ENCODE data around the gene PRAMEF33. TPM values are rescaled to one million over a fixed set of nuclear protein-coding genes. Genes with fewer than 3 reads are reported as not detected.
"Not testable (repeated sequence)": the region's sequence is repeated elsewhere in the genome, so short reads cannot be mapped to it uniquely, and the experiment has no call there.

Gene PRAMEF33
- not detected for total RNA-seq

GRCh38 chr1:13303239-13303638 is at the start of gene PRAMEF33:
TSS of gene PRAMEF33 (plus strand) at chr1:13303539. CDS start at chr1:13305955, 2,416 bp downstream.
- not testable (repeated sequence) for H3K4me1 ChIP-seq (ENCODE audit: insufficient read depth, low read length); H3K4me3 ChIP-seq (ENCODE audit: low read length); H3K27me3 ChIP-seq (ENCODE audit: insufficient read depth, low read length); H3K9me3 ChIP-seq (ENCODE audit: low read depth, low read length)

- H3K4me1 ChIP-seq (ENCODE audit: insufficient read depth, low read length); H3K4me3 ChIP-seq (ENCODE audit: low read length); H3K27me3 ChIP-seq (ENCODE audit: insufficient read depth, low read length); H3K9me3 ChIP-seq (ENCODE audit: low read depth, low read length): not testable (repeated sequence)
Measured at GRCh38 chr1:13253898-13254297, 49.4 kb upstream of the PRAMEF33 start, which contains the start of gene PRAMEF5. TSS of gene PRAMEF5 (plus strand) at chr1:13254198. CDS start at chr1:13259269, 5,071 bp downstream.

DNA sequence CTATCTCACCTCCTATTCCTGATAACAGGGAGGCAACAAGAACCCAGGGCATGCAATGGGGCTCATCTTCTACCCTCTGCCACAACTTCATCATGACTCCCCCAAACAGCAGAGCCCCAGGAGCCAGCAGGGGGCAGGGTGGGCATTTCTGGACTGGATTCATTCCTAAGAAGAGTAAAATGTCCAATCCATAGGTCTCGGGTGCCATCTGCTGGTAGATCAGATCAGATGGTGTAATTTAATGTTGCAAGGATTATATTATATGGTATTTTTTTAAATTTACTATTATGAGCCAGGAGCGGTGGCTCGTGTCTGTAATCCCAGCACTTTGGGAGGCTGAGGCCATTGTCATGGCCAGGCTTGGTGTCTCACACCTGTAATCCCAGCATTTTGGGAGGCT is 38.2 kb upstream of the PRAMEF33 start:
- H3K9me3 ChIP-seq (ENCODE audit: low read depth, low read length); H3K4me1 ChIP-seq (ENCODE audit: insufficient read depth, low read length); H3K27me3 ChIP-seq (ENCODE audit: insufficient read depth, low read length); H3K4me3 ChIP-seq (ENCODE audit: low read length): not testable (repeated sequence)

DNA sequence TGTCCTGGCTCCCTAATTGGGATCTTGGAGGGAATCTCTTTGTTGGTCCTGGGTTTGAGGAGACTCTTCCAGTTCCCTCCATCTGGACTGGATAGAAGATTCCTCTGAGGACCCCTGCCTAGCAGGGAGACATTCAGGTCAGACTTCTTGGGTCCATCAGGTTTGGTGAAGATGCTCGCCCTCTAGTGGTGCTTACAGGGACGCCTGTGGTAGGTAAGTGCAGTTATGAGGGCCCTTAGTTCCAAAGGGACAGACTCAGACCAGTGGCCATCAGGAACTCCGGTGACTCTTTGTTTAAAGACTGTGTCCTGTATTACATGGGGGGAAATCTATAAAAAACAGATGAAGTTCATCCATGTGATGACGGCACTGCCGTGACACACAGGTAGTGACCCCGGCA is 26.3 kb upstream of the PRAMEF33 start:
- H3K27me3 ChIP-seq (ENCODE audit: insufficient read depth, low read length); H3K9me3 ChIP-seq (ENCODE audit: low read depth, low read length); H3K4me3 ChIP-seq (ENCODE audit: low read length); H3K4me1 ChIP-seq (ENCODE audit: insufficient read depth, low read length): not testable (repeated sequence)

DNA sequence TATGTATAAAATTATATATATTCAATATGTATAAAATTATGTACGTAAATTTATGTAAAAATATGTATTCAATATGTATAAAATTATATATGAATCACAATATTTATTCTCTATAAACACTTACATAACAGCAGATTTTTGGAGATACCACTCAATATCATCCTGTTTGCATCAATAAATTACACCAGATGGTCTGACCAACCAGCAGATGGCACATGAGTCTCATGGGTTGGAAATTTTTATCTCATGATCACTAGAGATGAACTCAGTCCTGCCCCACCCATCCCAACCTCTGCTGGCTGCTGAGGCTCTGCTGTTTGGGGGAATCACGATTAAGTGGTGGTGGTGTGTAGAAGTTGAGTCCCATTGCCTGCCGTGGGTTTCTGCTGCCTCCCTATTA is 23.7 kb upstream of the PRAMEF33 start:
- H3K4me3 ChIP-seq (ENCODE audit: low read length); H3K9me3 ChIP-seq (ENCODE audit: low read depth, low read length); H3K27me3 ChIP-seq (ENCODE audit: insufficient read depth, low read length); H3K4me1 ChIP-seq (ENCODE audit: insufficient read depth, low read length): not testable (repeated sequence)

GRCh38 chr1:13285037-13285436 is 18.3 kb upstream of the PRAMEF33 start, which contains the start of gene PRAMEF8:
TSS of gene PRAMEF8 (minus strand) at chr1:13285137. CDS start at chr1:13284091, 1,046 bp downstream.
- not testable (repeated sequence) for H3K27me3 ChIP-seq (ENCODE audit: insufficient read depth, low read length); H3K4me3 ChIP-seq (ENCODE audit: low read length); H3K9me3 ChIP-seq (ENCODE audit: low read depth, low read length); H3K4me1 ChIP-seq (ENCODE audit: insufficient read depth, low read length)

DNA sequence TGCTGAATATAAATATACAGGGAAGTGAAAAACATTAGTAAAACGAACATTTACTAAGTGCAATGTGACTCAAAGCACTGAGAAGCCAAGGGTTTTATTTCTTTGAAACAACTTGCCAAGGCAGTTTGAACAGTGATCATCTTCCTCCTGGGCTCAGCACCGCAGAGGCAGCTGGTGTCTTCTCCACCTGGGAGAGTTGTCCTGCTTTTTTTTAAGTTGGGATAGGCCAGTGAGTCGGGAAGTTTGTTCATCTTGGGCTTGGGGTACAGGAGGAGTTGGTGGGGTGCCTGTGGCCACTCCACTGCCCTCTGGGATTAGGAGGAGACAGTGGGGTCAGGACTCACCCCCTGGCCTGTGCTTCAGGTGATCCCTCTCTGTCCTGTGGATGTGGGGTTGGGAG is 14.3 kb upstream of the PRAMEF33 start:
- H3K4me3 ChIP-seq (ENCODE audit: low read length); H3K4me1 ChIP-seq (ENCODE audit: insufficient read depth, low read length); H3K27me3 ChIP-seq (ENCODE audit: insufficient read depth, low read length); H3K9me3 ChIP-seq (ENCODE audit: low read depth, low read length): not testable (repeated sequence)

DNA sequence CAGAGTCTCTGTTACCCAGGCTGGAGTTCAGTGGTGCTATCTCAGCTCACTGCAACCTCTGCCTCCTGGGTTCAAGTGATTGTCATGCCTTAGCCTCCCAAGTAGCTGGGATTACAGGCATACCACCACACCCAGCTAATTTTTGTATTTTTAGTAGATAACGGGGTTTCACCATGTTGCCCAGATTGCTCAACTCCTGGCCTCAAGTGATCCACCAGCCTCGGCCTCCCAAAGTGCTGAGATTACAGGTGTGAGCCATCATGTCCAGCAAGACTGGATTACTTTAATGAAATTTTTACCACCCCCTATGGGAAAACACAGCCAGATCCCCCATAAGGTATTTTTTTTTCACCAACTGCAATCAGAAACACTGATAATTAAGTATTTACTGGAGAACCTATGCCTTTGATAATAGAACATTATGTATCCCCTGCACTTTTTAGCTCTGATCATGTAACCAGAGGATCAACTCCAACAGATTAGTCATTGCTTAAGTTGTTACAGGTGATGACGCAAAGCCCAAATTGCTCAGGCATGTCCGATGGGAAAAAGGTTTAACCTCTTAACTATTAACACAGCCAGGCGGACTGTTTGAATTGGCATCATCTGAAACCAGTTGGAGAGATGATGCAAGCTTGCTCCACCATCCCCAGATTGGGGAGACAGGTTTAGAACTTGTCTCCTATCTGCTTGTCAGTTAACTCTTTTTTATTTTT is 6.0 kb upstream of the PRAMEF33 start:
- H3K4me1 ChIP-seq (ENCODE audit: insufficient read depth, low read length); H3K27me3 ChIP-seq (ENCODE audit: insufficient read depth, low read length); H3K4me3 ChIP-seq (ENCODE audit: low read length); H3K9me3 ChIP-seq (ENCODE audit: low read depth, low read length): not testable (repeated sequence)

GRCh38 chr1:13298699-13299098 is 4.6 kb upstream of the PRAMEF33 start:
- not testable (repeated sequence) for H3K4me1 ChIP-seq (ENCODE audit: insufficient read depth, low read length); H3K9me3 ChIP-seq (ENCODE audit: low read depth, low read length); H3K4me3 ChIP-seq (ENCODE audit: low read length); H3K27me3 ChIP-seq (ENCODE audit: insufficient read depth, low read length)

DNA sequence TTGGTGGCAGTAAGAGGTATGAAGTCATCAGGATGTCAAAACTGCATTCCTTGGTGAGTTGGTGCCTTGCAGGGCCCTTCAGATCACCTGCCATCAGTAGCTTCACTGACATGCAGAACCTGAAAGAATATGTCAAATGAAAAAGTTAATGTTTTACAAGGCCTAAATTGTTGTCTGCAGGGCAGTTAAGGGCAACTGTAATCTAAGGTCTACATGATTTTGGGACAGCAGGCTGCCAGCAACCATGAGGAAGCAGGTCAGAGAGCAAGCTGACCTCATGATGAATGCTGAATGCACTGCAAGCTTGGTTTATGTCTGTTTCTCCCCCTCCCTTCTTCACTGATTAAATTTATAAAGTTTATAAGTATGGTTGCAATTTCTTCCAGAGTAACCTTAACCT is 1.1 kb upstream of the PRAMEF33 start:
- H3K4me3 ChIP-seq (ENCODE audit: low read length); H3K27me3 ChIP-seq (ENCODE audit: insufficient read depth, low read length); H3K9me3 ChIP-seq (ENCODE audit: low read depth, low read length); H3K4me1 ChIP-seq (ENCODE audit: insufficient read depth, low read length): not testable (repeated sequence)

- H3K9me3 ChIP-seq (ENCODE audit: low read depth, low read length); H3K4me1 ChIP-seq (ENCODE audit: insufficient read depth, low read length); H3K27me3 ChIP-seq (ENCODE audit: insufficient read depth, low read length); H3K4me3 ChIP-seq (ENCODE audit: low read length): not testable (repeated sequence)
Measured at GRCh38 chr1:13315281-13315680, 11.9 kb downstream of the PRAMEF33 start, which contains the start of gene PRAMEF15. TSS of gene PRAMEF15 (plus strand) at chr1:13315581. CDS start at chr1:13318408, 2,827 bp downstream.

DNA sequence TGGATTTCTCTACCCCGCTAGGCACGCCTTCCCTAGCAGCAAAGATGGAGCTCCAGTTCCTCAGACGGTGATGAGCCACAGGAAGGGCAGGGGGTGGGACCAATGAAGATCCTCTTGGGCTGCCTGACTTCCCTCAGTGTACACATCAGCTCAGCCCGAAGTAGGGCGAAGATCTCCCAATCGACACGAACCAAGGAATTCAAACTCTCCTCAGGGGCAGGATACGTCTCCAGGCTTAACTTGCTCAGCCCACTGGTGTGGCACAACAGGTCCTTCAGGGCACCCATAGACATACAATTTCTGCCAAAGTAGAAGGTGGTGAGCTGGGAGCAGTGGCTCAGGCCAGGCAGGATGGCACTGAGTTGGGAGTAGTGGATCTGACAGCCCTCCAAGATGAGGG is 39.2 kb downstream of the PRAMEF33 start:
- H3K27me3 ChIP-seq (ENCODE audit: insufficient read depth, low read length); H3K4me1 ChIP-seq (ENCODE audit: insufficient read depth, low read length); H3K4me3 ChIP-seq (ENCODE audit: low read length); H3K9me3 ChIP-seq (ENCODE audit: low read depth, low read length): not testable (repeated sequence)

GRCh38 chr1:13347034-13347433 is 43.7 kb downstream of the PRAMEF33 start, which contains the start of gene PRAMEF14:
TSS of gene PRAMEF14 (minus strand) at chr1:13347134. CDS start at chr1:13345314, 1,820 bp downstream.
- H3K4me1 ChIP-seq (ENCODE audit: insufficient read depth, low read length); H3K27me3 ChIP-seq (ENCODE audit: insufficient read depth, low read length); H3K9me3 ChIP-seq (ENCODE audit: low read depth, low read length); H3K4me3 ChIP-seq (ENCODE audit: low read length): not testable (repeated sequence)

GRCh38 chr1:13353476-13353875 is 50.1 kb downstream of the PRAMEF33 start:
- H3K9me3 ChIP-seq (ENCODE audit: low read depth, low read length); H3K27me3 ChIP-seq (ENCODE audit: insufficient read depth, low read length); H3K4me1 ChIP-seq (ENCODE audit: insufficient read depth, low read length); H3K4me3 ChIP-seq (ENCODE audit: low read length): not testable (repeated sequence)

- H3K27me3 ChIP-seq (ENCODE audit: insufficient read depth, low read length); H3K9me3 ChIP-seq (ENCODE audit: low read depth, low read length); H3K4me1 ChIP-seq (ENCODE audit: insufficient read depth, low read length); H3K4me3 ChIP-seq (ENCODE audit: low read length): not testable (repeated sequence)
Measured at GRCh38 chr1:13354475-13354874, 51.1 kb downstream of the PRAMEF33 start.

- not testable (repeated sequence) for H3K4me1 ChIP-seq (ENCODE audit: insufficient read depth, low read length)
Measured at GRCh38 chr1:13356774-13357173, 53.4 kb downstream of the PRAMEF33 start.

More at GRCh38 chr1:13356774-13357173, 53.4 kb downstream of the PRAMEF33 start:
- not testable (repeated sequence) for H3K9me3 ChIP-seq (ENCODE audit: low read depth, low read length); H3K4me3 ChIP-seq (ENCODE audit: low read length); H3K27me3 ChIP-seq (ENCODE audit: insufficient read depth, low read length)
